HAP-1 (cell line): Measurements from ENCODE around the gene HNF4A.
"Not testable (repeated sequence)": the region's sequence is repeated elsewhere in the genome, so short reads cannot be mapped to it uniquely, and the experiment has no call there.

ENCODE experiments used
- DNase-seq, 2 experiments: peaks; one replicate each; pipeline ENCODE4 v3.0.0-alpha.2; 2016 to 2020; ENCODE audit warnings: low spot score in 2 of 2
- H3K27me3 ChIP-seq: fragments of 250-450 bp; sonication (Bioruptor Pico); 2 replicates; pipeline ENCODE4 v1.5.1; 2020; ENCODE audit warnings: low read depth, mild to moderate bottlenecking, moderate library complexity
- H3K36me3 ChIP-seq: fragments of 250-450 bp; sonication (Bioruptor Pico); replicated peaks from 2 replicates; pipeline ENCODE4 v1.5.1; 2020; ENCODE audit warnings: mild to moderate bottlenecking
- H3K4me1 ChIP-seq: fragments of 250-450 bp; sonication (Bioruptor Pico); 2 replicates; pipeline ENCODE4 v1.5.1; 2020; ENCODE audit warnings: mild to moderate bottlenecking
- H3K4me3 ChIP-seq: fragments of 250-450 bp; sonication (Bioruptor Pico); 2 replicates; pipeline ENCODE4 v1.5.1; 2020; ENCODE audit warnings: mild to moderate bottlenecking, moderate library complexity
- H3K9me3 ChIP-seq: fragments of 250-450 bp; sonication (Bioruptor Pico); 2 replicates; pipeline ENCODE4 v1.5.1; 2020; ENCODE audit warnings: mild to moderate bottlenecking, moderate library complexity
- in situ Hi-C: fragments of 300-500 bp; cut with MboI; formaldehyde crosslinking; loops from 3 replicates; pipeline ENCODE4 v1.14.3; 2020; ENCODE audit warnings: low sequenced_read_pairs, inconsistent platforms, mixed read lengths

Gene HNF4A

GRCh38 chr20:44470327-44470726 lies 114.8 kb downstream of the HNF4A start:
- H3K4me3 ChIP-seq, result no peak overlapping the region
- H3K36me3 ChIP-seq, result no peaks in the 10 kb centered on the region
- peaks cover 1% of the 10 kb centered on the region; the same call in 1 of the 2 replicates for H3K4me1 ChIP-seq
- in situ Hi-C loops, result no loop called here
- DNase-seq, result no peak
- no peaks in the 10 kb centered on the region for H3K9me3 ChIP-seq
- H3K27me3 ChIP-seq, result no peaks in the 10 kb centered on the region

GRCh38 chr20:44471481-44471882 lies 116.0 kb downstream of the HNF4A start:
- no peaks in the 10 kb centered on the region for H3K27me3 ChIP-seq
- H3K4me3 ChIP-seq, result no peak overlapping the region
- H3K9me3 ChIP-seq, result no peaks in the 10 kb centered on the region
- no peak for DNase-seq
- in situ Hi-C loops, result no loop called here
- H3K4me1 ChIP-seq, result peaks cover 3% of the 10 kb centered on the region; the same call in 1 of the 2 replicates
- H3K36me3 ChIP-seq, result no peaks in the 10 kb centered on the region

- H3K4me1 ChIP-seq, DNase-seq, H3K36me3 ChIP-seq, in situ Hi-C loops, H3K27me3 ChIP-seq, H3K4me3 ChIP-seq, H3K9me3 ChIP-seq: not testable (repeated sequence)
These were observed 116.8 kb downstream of the HNF4A start for GRCh38 chr20:44472283-44472682.

GRCh38 chr20:44475372-44475693 lies 119.8 kb downstream of the HNF4A start:
- peak overlapping the region; percentile 80 for H3K4me3 ChIP-seq
- no peaks in the 10 kb centered on the region for H3K9me3 ChIP-seq
- peaks cover 3% of the 10 kb centered on the region; the same call in 1 of the 2 replicates for H3K4me1 ChIP-seq
- H3K27me3 ChIP-seq, result no peaks in the 10 kb centered on the region
- H3K36me3 ChIP-seq, result no peaks in the 10 kb centered on the region
- in situ Hi-C loops, result no loop called here
- DNase-seq, result no peak

GRCh38 chr20:44475694-44476560 lies 120.4 kb downstream of the HNF4A start, which contains the start of gene TTPAL:
Gene TTPAL (plus strand): TSS chr20:44475874. CDS start chr20:44480000, 4,126 bp downstream.
- peaks cover 3% of the 10 kb centered on the region; the same call in 1 of the 2 replicates for H3K4me1 ChIP-seq
- in situ Hi-C loops, result no loop called here
- no peaks in the 10 kb centered on the region for H3K9me3 ChIP-seq
- H3K4me3 ChIP-seq, result peak within 1 kb of the TSS; percentile 80
- DNase-seq, result peak; percentile 79 to 90
- H3K36me3 ChIP-seq, result no peaks in the 10 kb centered on the region
- H3K27me3 ChIP-seq, result no peaks in the 10 kb centered on the region

- in situ Hi-C loops, result no loop called here
- H3K27me3 ChIP-seq, result no peaks in the 10 kb centered on the region
- H3K4me3 ChIP-seq, result no peak overlapping the region
- DNase-seq, result no peak
- peaks cover 3% of the 10 kb centered on the region; the same call in 1 of the 2 replicates for H3K4me1 ChIP-seq
- peaks cover 6% of the 10 kb centered on the region; the same call in 1 of the 2 replicates for H3K36me3 ChIP-seq
- H3K9me3 ChIP-seq, result no peaks in the 10 kb centered on the region
These were observed 121.7 kb downstream of the HNF4A start for GRCh38 chr20:44477151-44477550.

GRCh38 chr20:44478206-44478605 lies 122.7 kb downstream of the HNF4A start:
- Histone ChIP-seq H3K4me3 (no peak overlapping the region), H3K9me3 (no peaks in the 10 kb centered on the region), H3K4me1 (peaks cover 3% of the 10 kb centered on the region; the same call in 1 of the 2 replicates), H3K27me3 (no peaks in the 10 kb centered on the region), H3K36me3 (peaks cover 6% of the 10 kb centered on the region)
- no peak for DNase-seq
- in situ Hi-C loops, result no loop called here

GRCh38 chr20:44479643-44480042 lies 124.1 kb downstream of the HNF4A start:
- in situ Hi-C loops, result no loop called here
- Histone ChIP-seq H3K36me3 (peaks cover 20% of the 10 kb centered on the region), H3K4me1 (peaks cover 3% of the 10 kb centered on the region; the same call in 1 of the 2 replicates), H3K27me3 (no peaks in the 10 kb centered on the region), H3K9me3 (no peaks in the 10 kb centered on the region), H3K4me3 (no peak overlapping the region)
- no peak for DNase-seq

- H3K4me3 ChIP-seq, result no peak overlapping the region
- in situ Hi-C loops, result no loop called here
- peaks cover 21% of the 10 kb centered on the region for H3K36me3 ChIP-seq
- H3K27me3 ChIP-seq, result no peaks in the 10 kb centered on the region
- peaks cover 3% of the 10 kb centered on the region; the same call in 1 of the 2 replicates for H3K4me1 ChIP-seq
- H3K9me3 ChIP-seq, result no peaks in the 10 kb centered on the region
- DNase-seq, result no peak
These were observed 124.6 kb downstream of the HNF4A start for GRCh38 chr20:44480097-44480496.

- Histone ChIP-seq H3K9me3 (no peaks in the 10 kb centered on the region), H3K36me3 (peaks cover 26% of the 10 kb centered on the region), H3K4me1 (no peaks in the 10 kb centered on the region), H3K4me3 (no peak overlapping the region), H3K27me3 (no peaks in the 10 kb centered on the region)
- in situ Hi-C loops, result no loop called here
- no peak for DNase-seq
These were observed 126.4 kb downstream of the HNF4A start for GRCh38 chr20:44481719-44482416.

- Histone ChIP-seq H3K4me3 (no peak overlapping the region), H3K36me3 (peaks cover 30% of the 10 kb centered on the region)
- in situ Hi-C loops, result no loop called here
These were observed 127.6 kb downstream of the HNF4A start for GRCh38 chr20:44483112-44483511.

More at GRCh38 chr20:44483112-44483511, 127.6 kb downstream of the HNF4A start:
- Histone ChIP-seq H3K4me1 (no peaks in the 10 kb centered on the region), H3K27me3 (no peaks in the 10 kb centered on the region), H3K9me3 (no peaks in the 10 kb centered on the region)
- no peak for DNase-seq
